HG02763 (cell line): ENCODE results near the gene LGR4.

Experiments
- ATAC-seq: cut with Tn5 transposase; IDR thresholded peaks from one replicate; pipeline ENCODE4 v1.9.1; 2021; ENCODE audit warnings: mild to moderate bottlenecking, moderate library complexity; ENCODE audit not compliant: unreplicated experiment

LGR4 gene

GRCh38 chr11:27487706-27488105 is 15.1 kb upstream of the LGR4 start:
- no peak for ATAC-seq

GRCh38 chr11:27485930-27486773 is 13.6 kb upstream of the LGR4 start:
- no peak for ATAC-seq

- ATAC-seq = no peak
Observed at GRCh38 chr11:27482793-27483192, 10.2 kb upstream of the LGR4 start.

GRCh38 chr11:27481992-27482391 is 9.4 kb upstream of the LGR4 start:
- no peak for ATAC-seq

GRCh38 chr11:27477831-27478230 is 5.2 kb upstream of the LGR4 start:
- ATAC-seq = no peak

GRCh38 chr11:27477243-27477642 is 4.7 kb upstream of the LGR4 start:
- no peak for ATAC-seq

- ATAC-seq = no peak
Observed at GRCh38 chr11:27475622-27476021, 3.0 kb upstream of the LGR4 start.

- ATAC-seq = no peak
Observed at GRCh38 chr11:27473017-27473406, 422 bp upstream of the LGR4 start.

- ATAC-seq = peak; percentile 47
Observed at GRCh38 chr11:27471589-27472397, 797 bp downstream of the LGR4 start.

GRCh38 chr11:27470826-27471588 is 1.6 kb downstream of the LGR4 start:
- no peak for ATAC-seq

- ATAC-seq = no peak
Observed at GRCh38 chr11:27470166-27470565, 2.4 kb downstream of the LGR4 start.

- ATAC-seq = no peak
Observed at GRCh38 chr11:27468995-27469695, 3.4 kb downstream of the LGR4 start.

- ATAC-seq = no peak
Observed at GRCh38 chr11:27468209-27468994, 4.2 kb downstream of the LGR4 start.

GRCh38 chr11:27467181-27467913 is 5.2 kb downstream of the LGR4 start:
- no peak for ATAC-seq

- no peak for ATAC-seq
Observed at GRCh38 chr11:27466363-27466762, 6.2 kb downstream of the LGR4 start.

- no peak for ATAC-seq
Observed at GRCh38 chr11:27465629-27466028, 7.0 kb downstream of the LGR4 start.

GRCh38 chr11:27464909-27465308 is 7.7 kb downstream of the LGR4 start:
- no peak for ATAC-seq

- ATAC-seq = no peak
Observed at GRCh38 chr11:27464289-27464696, 8.3 kb downstream of the LGR4 start.

GRCh38 chr11:27462543-27462942 is 10.0 kb downstream of the LGR4 start:
- ATAC-seq = no peak
